NCI-H1694 treated with DMSO at 0.1 percent for 48 hours (cell line): ENCODE results near the gene CCDC18.
"Not testable (repeated sequence)": the region's sequence is repeated elsewhere in the genome, so short reads cannot be mapped to it uniquely, and the experiment has no call there.

ENCODE experiments used
- DNase-seq: peaks from one replicate; lab custom pipeline; 2025; lab: John Stamatoyannopoulos, UW

The CCDC18 gene

GRCh38 chr1:93180723-93181613 lies at the start of gene CCDC18:
CCDC18 (plus strand) TSS chr1:93180724; CDS start chr1:93183362, 2,638 bp downstream.
- DNase-seq: peak; percentile 22

- DNase-seq: no peak
These were observed 47.9 kb upstream of the CCDC18 start for GRCh38 chr1:93132638-93133037.

GRCh38 chr1:93136445-93136844 lies 44.1 kb upstream of the CCDC18 start:
- DNase-seq: no peak

- no peak for DNase-seq
These were observed 42.8 kb upstream of the CCDC18 start for GRCh38 chr1:93137604-93138292.

- DNase-seq: no peak
These were observed 40.4 kb upstream of the CCDC18 start for GRCh38 chr1:93140106-93140505.

GRCh38 chr1:93142161-93142560 lies 38.4 kb upstream of the CCDC18 start:
- no peak for DNase-seq

- DNase-seq: no peak
These were observed 37.4 kb upstream of the CCDC18 start for GRCh38 chr1:93143136-93143535.

GRCh38 chr1:93143769-93144168 lies 36.8 kb upstream of the CCDC18 start:
- no peak for DNase-seq

- DNase-seq: no peak
These were observed 32.5 kb upstream of the CCDC18 start for GRCh38 chr1:93148001-93148400.

- DNase-seq: no peak
These were observed 29.8 kb upstream of the CCDC18 start for GRCh38 chr1:93150729-93151128.

- no peak for DNase-seq
These were observed 29.1 kb upstream of the CCDC18 start for GRCh38 chr1:93151474-93151873.

GRCh38 chr1:93152835-93153234 lies 27.7 kb upstream of the CCDC18 start:
- DNase-seq: no peak

- no peak for DNase-seq
These were observed 25.6 kb upstream of the CCDC18 start for GRCh38 chr1:93154898-93155297.

- no peak for DNase-seq
These were observed 25.2 kb upstream of the CCDC18 start for GRCh38 chr1:93155335-93155734.

- DNase-seq: no peak
These were observed 21.2 kb upstream of the CCDC18 start for GRCh38 chr1:93159337-93159736.

- not testable (repeated sequence) for DNase-seq
These were observed 17.2 kb upstream of the CCDC18 start for GRCh38 chr1:93163314-93163713.

GRCh38 chr1:93164816-93165215 lies 15.7 kb upstream of the CCDC18 start:
- no peak for DNase-seq

GRCh38 chr1:93165895-93166294 lies 14.6 kb upstream of the CCDC18 start:
- DNase-seq: not testable (repeated sequence)

- DNase-seq: no peak
These were observed 13.5 kb upstream of the CCDC18 start for GRCh38 chr1:93167006-93167405.

- not testable (repeated sequence) for DNase-seq
These were observed 10.3 kb upstream of the CCDC18 start for GRCh38 chr1:93170141-93170678.

GRCh38 chr1:93171549-93172034 lies 8.9 kb upstream of the CCDC18 start:
- DNase-seq: no peak

GRCh38 chr1:93172778-93173177 lies 7.7 kb upstream of the CCDC18 start:
- no peak for DNase-seq

GRCh38 chr1:93174638-93175037 lies 5.9 kb upstream of the CCDC18 start:
- DNase-seq: not testable (repeated sequence)
